Activated naive CD4-positive, alpha-beta T cell treated with anti-CD3 and anti-CD28 coated beads, Interleukin-2, amount 50 U/mL, for 72 hours (primary cell): ENCODE results near the gene TBC1D20. TPM values are rescaled to one million over a fixed set of nuclear protein-coding genes. Genes with fewer than 3 reads are reported as not detected.
"Not testable (repeated sequence)": the region's sequence is repeated elsewhere in the genome, so short reads cannot be mapped to it uniquely, and the experiment has no call there.

Experiments used
- ATAC-seq, 2 donors: fragments of 150-1000 bp; cut with Tn5 transposase; 2 replicates each; pipeline ENCODE4 v1.10.0; 2021; ENCODE audit warnings: mild to moderate bottlenecking in 2 of 2, moderate library complexity in 2 of 2
- DNase-seq, 2 donors: peaks; one replicate each; pipeline ENCODE4 v3.0.0; 2021 to 2022; ENCODE audit warnings: low spot score in 2 of 2
- H3K27ac Mint-ChIP-seq, 2 donors: one replicate each; pipeline ENCODE4 v1.8.0; 2022; ENCODE audit warnings: mild to moderate bottlenecking in 2 of 2, mixed read lengths in 2 of 2
- H3K36me3 Mint-ChIP-seq, 2 donors: one replicate each; pipeline ENCODE4 v1.8.0; 2022; ENCODE audit warnings: mixed read lengths in 2 of 2
- H3K9me3 Mint-ChIP-seq, 2 donors: one replicate each; pipeline ENCODE4 v1.8.0; 2022; ENCODE audit warnings: mixed read lengths in 2 of 2
- total RNA-seq, 2 donors: library from RNA; stranded (reverse); gene quantifications; one replicate each; pipeline ENCODE4 v1.2.3, GENCODE V29; 2022

The TBC1D20 gene
- total RNA-seq, 2 donors from 2014 or later: 20.2 to 23.9 TPM

- Mint-ChIP-seq H3K9me3 (peaks cover 0 to 9% of the 10 kb centered on the region in 2 donors), H3K27ac (peak overlapping the region in 1 of 2 donors; percentile 65), H3K36me3 (peaks cover 0 to 5% of the 10 kb centered on the region in 2 donors)
- ATAC-seq: peak; percentile 70 to 75
- DNase-seq: no peak
These were observed 60.4 kb downstream of the TBC1D20 start for GRCh38 chr20:401682-402495.

GRCh38 chr20:400454-401275 lies 61.7 kb downstream of the TBC1D20 start:
- H3K27ac Mint-ChIP-seq: peak overlapping the region in 1 of 2 donors; percentile 44
- DNase-seq: no peak
- H3K36me3 Mint-ChIP-seq: peaks cover 0 to 5% of the 10 kb centered on the region in 2 donors
- ATAC-seq: peak; percentile 26 to 32
- peaks cover 0 to 9% of the 10 kb centered on the region in 2 donors for H3K9me3 Mint-ChIP-seq

- H3K36me3 Mint-ChIP-seq: peaks cover 0 to 5% of the 10 kb centered on the region in 2 donors
- no peak for ATAC-seq
These were observed 62.2 kb downstream of the TBC1D20 start for GRCh38 chr20:400128-400453.

GRCh38 chr20:399182-399707 lies 63.1 kb downstream of the TBC1D20 start:
- ATAC-seq: no peak

More at GRCh38 chr20:400128-400453, 62.2 kb downstream of the TBC1D20 start:
- Mint-ChIP-seq H3K9me3 (peaks cover 0 to 9% of the 10 kb centered on the region in 2 donors), H3K27ac (no peak overlapping the region)
- DNase-seq: no peak

GRCh38 chr20:397432-398237 lies 64.7 kb downstream of the TBC1D20 start:
- ATAC-seq (no peak), DNase-seq (no peak)
- no peak overlapping the region for H3K27ac Mint-ChIP-seq
- H3K9me3 Mint-ChIP-seq: no peaks in the 10 kb centered on the region
- peaks cover 0 to 10% of the 10 kb centered on the region in 2 donors for H3K36me3 Mint-ChIP-seq

More at GRCh38 chr20:399182-399707, 63.1 kb downstream of the TBC1D20 start:
- Mint-ChIP-seq H3K27ac (no peak overlapping the region), H3K9me3 (peaks cover 0 to 9% of the 10 kb centered on the region in 2 donors), H3K36me3 (peaks cover 0 to 5% of the 10 kb centered on the region in 2 donors)
- no peak for DNase-seq

GRCh38 chr20:396619-397431 lies 65.5 kb downstream of the TBC1D20 start:
- ATAC-seq (no peak), DNase-seq (no peak)
- H3K9me3 Mint-ChIP-seq: no peaks in the 10 kb centered on the region
- H3K27ac Mint-ChIP-seq: peak overlapping the region in 1 of 2 donors; percentile 29
- H3K36me3 Mint-ChIP-seq: peaks cover 0 to 11% of the 10 kb centered on the region in 2 donors

- no peak overlapping the region for H3K27ac Mint-ChIP-seq
- peaks cover 3 to 15% of the 10 kb centered on the region in 2 donors for H3K36me3 Mint-ChIP-seq
- DNase-seq (no peak), ATAC-seq (no peak)
- no peaks in the 10 kb centered on the region for H3K9me3 Mint-ChIP-seq
These were observed 66.1 kb downstream of the TBC1D20 start for GRCh38 chr20:396252-396618.

GRCh38 chr20:393296-393695 lies 69.0 kb downstream of the TBC1D20 start:
- Mint-ChIP-seq H3K27ac (peak overlapping the region; percentile 36 to 68), H3K36me3 (peaks cover 7 to 20% of the 10 kb centered on the region in 2 donors)
- not testable (repeated sequence) for H3K9me3 Mint-ChIP-seq, DNase-seq, ATAC-seq

- Mint-ChIP-seq H3K27ac (no peak overlapping the region), H3K36me3 (peaks cover 21 to 22% of the 10 kb centered on the region in 2 donors)
- no peak for ATAC-seq
These were observed 71.2 kb downstream of the TBC1D20 start for GRCh38 chr20:391041-391711.

GRCh38 chr20:389220-389619 lies 73.1 kb downstream of the TBC1D20 start:
- H3K27ac Mint-ChIP-seq: no peak overlapping the region
- DNase-seq: no peak
- H3K36me3 Mint-ChIP-seq: peaks cover 22 to 30% of the 10 kb centered on the region in 2 donors
- H3K9me3 Mint-ChIP-seq: no peaks in the 10 kb centered on the region
- no peak for ATAC-seq

More at GRCh38 chr20:391041-391711, 71.2 kb downstream of the TBC1D20 start:
- H3K9me3 Mint-ChIP-seq: no peaks in the 10 kb centered on the region
- DNase-seq: no peak

GRCh38 chr20:388034-388994 lies 74.0 kb downstream of the TBC1D20 start:
- H3K27ac Mint-ChIP-seq: peak overlapping the region; percentile 56
- no peaks in the 10 kb centered on the region for H3K9me3 Mint-ChIP-seq
- no peak for ATAC-seq
- H3K36me3 Mint-ChIP-seq: peaks cover 24 to 30% of the 10 kb centered on the region in 2 donors
- no peak for DNase-seq

GRCh38 chr20:387520-387919 lies 74.8 kb downstream of the TBC1D20 start:
- no peak for DNase-seq
- Mint-ChIP-seq H3K36me3 (peaks cover 16 to 30% of the 10 kb centered on the region in 2 donors), H3K27ac (no peak overlapping the region), H3K9me3 (no peaks in the 10 kb centered on the region)
- ATAC-seq: no peak

GRCh38 chr20:386634-387033 lies 75.7 kb downstream of the TBC1D20 start:
- DNase-seq, H3K27ac Mint-ChIP-seq, H3K9me3 Mint-ChIP-seq, ATAC-seq: not testable (repeated sequence)
- peaks cover 15 to 30% of the 10 kb centered on the region in 2 donors for H3K36me3 Mint-ChIP-seq
